GM19351 (cell line): ENCODE results near the gene MFSD12.

Experiments used
- ATAC-seq: cut with Tn5 transposase; IDR thresholded peaks from one replicate; pipeline ENCODE4 v1.9.1; 2021; ENCODE audit warnings: mild to moderate bottlenecking, moderate library complexity; ENCODE audit not compliant: unreplicated experiment

Gene MFSD12

GRCh38 chr19:3563709-3564524 lies 6.5 kb upstream of the MFSD12 start:
- ATAC-seq, result no peak

GRCh38 chr19:3556978-3557460 lies 367 bp downstream of the MFSD12 start:
- ATAC-seq, result peak; percentile 15

GRCh38 chr19:3556423-3556977 lies 886 bp downstream of the MFSD12 start:
- no peak for ATAC-seq

- ATAC-seq, result no peak
Observed at GRCh38 chr19:3555653-3556422, 1.5 kb downstream of the MFSD12 start.

- ATAC-seq, result no peak
Observed at GRCh38 chr19:3554254-3555083, 2.9 kb downstream of the MFSD12 start.

- ATAC-seq, result no peak
Observed at GRCh38 chr19:3551792-3552095, 5.6 kb downstream of the MFSD12 start.

GRCh38 chr19:3550947-3551791 lies 6.2 kb downstream of the MFSD12 start:
- ATAC-seq, result no peak

- no peak for ATAC-seq
Observed at GRCh38 chr19:3549816-3550215, 7.6 kb downstream of the MFSD12 start.

- ATAC-seq, result no peak
Observed at GRCh38 chr19:3548606-3549005, 8.8 kb downstream of the MFSD12 start.

- no peak for ATAC-seq
Observed at GRCh38 chr19:3547767-3548282, 9.6 kb downstream of the MFSD12 start.

- no peak for ATAC-seq
Observed at GRCh38 chr19:3547301-3547731, 10.1 kb downstream of the MFSD12 start.

- ATAC-seq, result no peak
Observed at GRCh38 chr19:3546119-3546518, 11.3 kb downstream of the MFSD12 start.

GRCh38 chr19:3545669-3546034 lies 11.7 kb downstream of the MFSD12 start:
- no peak for ATAC-seq

GRCh38 chr19:3544742-3545668 lies 12.4 kb downstream of the MFSD12 start:
- no peak for ATAC-seq

GRCh38 chr19:3544058-3544376 lies 13.4 kb downstream of the MFSD12 start:
- no peak for ATAC-seq

- ATAC-seq, result no peak
Observed at GRCh38 chr19:3543150-3544057, 14.0 kb downstream of the MFSD12 start.

- ATAC-seq, result no peak
Observed at GRCh38 chr19:3539756-3540118, 17.6 kb downstream of the MFSD12 start.
